Effector memory CD4-positive, alpha-beta T cell (primary cell): ENCODE results near the gene CCL26.
"Not testable (repeated sequence)": the region's sequence is repeated elsewhere in the genome, so short reads cannot be mapped to it uniquely, and the experiment has no call there.

Source experiments
- DNase-seq, 3 donors: peaks; one replicate each; pipeline ENCODE4 v3.0.0-alpha.2; 2020
- H3K27ac ChIP-seq: 2 replicates; pipeline ENCODE4 v1.7.0; 2013; ENCODE audit warnings: mild to moderate bottlenecking, low read length, moderate library complexity; ENCODE audit not compliant: insufficient read depth, poor library complexity, severe bottlenecking
- H3K27me3 ChIP-seq: replicated peaks from 2 replicates; pipeline ENCODE4 v1.7.0; 2013; ENCODE audit warnings: mild to moderate bottlenecking, low read length; ENCODE audit not compliant: insufficient read depth, control insufficient read depth, poor library complexity, severe bottlenecking
- H3K36me3 ChIP-seq: 2 replicates; pipeline ENCODE4 v1.7.0; 2013; ENCODE audit warnings: mild to moderate bottlenecking, low read length, moderate library complexity; ENCODE audit not compliant: control insufficient read depth, insufficient read depth
- H3K4me1 ChIP-seq: 2 replicates; pipeline ENCODE4 v1.7.0; 2013; ENCODE audit warnings: low read length, mild to moderate bottlenecking; ENCODE audit not compliant: control insufficient read depth, insufficient read depth, poor library complexity, severe bottlenecking
- H3K4me3 ChIP-seq: 2 replicates; pipeline ENCODE4 v1.7.0; 2013; ENCODE audit warnings: low read length, low read depth, mild to moderate bottlenecking; ENCODE audit not compliant: insufficient read depth, poor library complexity, severe bottlenecking
- H3K9me3 ChIP-seq: 2 replicates; pipeline ENCODE4 v1.7.0; 2013; ENCODE audit warnings: mild to moderate bottlenecking, low read length, moderate library complexity; ENCODE audit not compliant: control insufficient read depth

CCL26 gene

GRCh38 chr7:75795831-75796285, 23.8 kb upstream of the CCL26 start:
- no peak overlapping the region for H3K4me3 ChIP-seq
- DNase-seq: no peak
- H3K27ac ChIP-seq: no peak overlapping the region
- no peaks in the 10 kb centered on the region for H3K4me1 ChIP-seq
- no peaks in the 10 kb centered on the region for H3K36me3 ChIP-seq
- H3K9me3 ChIP-seq: no peaks in the 10 kb centered on the region
- no peaks in the 10 kb centered on the region for H3K27me3 ChIP-seq

- Histone ChIP-seq H3K9me3 (no peaks in the 10 kb centered on the region), H3K4me3 (no peak overlapping the region), H3K27me3 (no peaks in the 10 kb centered on the region), H3K27ac (no peak overlapping the region), H3K4me1 (no peaks in the 10 kb centered on the region), H3K36me3 (no peaks in the 10 kb centered on the region)
- no peak for DNase-seq
These were observed 21.7 kb upstream of the CCL26 start for GRCh38 chr7:75793676-75794075.

- H3K27ac ChIP-seq, H3K36me3 ChIP-seq, H3K4me3 ChIP-seq, H3K9me3 ChIP-seq, H3K4me1 ChIP-seq, DNase-seq, H3K27me3 ChIP-seq: not testable (repeated sequence)
These were observed 20.6 kb upstream of the CCL26 start for GRCh38 chr7:75792567-75792966.

- Histone ChIP-seq H3K27me3 (no peaks in the 10 kb centered on the region), H3K4me3 (no peak overlapping the region), H3K4me1 (no peaks in the 10 kb centered on the region)
These were observed 17.4 kb upstream of the CCL26 start for GRCh38 chr7:75789361-75789924.

GRCh38 chr7:75788154-75788847, 16.3 kb upstream of the CCL26 start:
- DNase-seq, H3K27me3 ChIP-seq, H3K4me3 ChIP-seq, H3K36me3 ChIP-seq, H3K4me1 ChIP-seq, H3K27ac ChIP-seq, H3K9me3 ChIP-seq: not testable (repeated sequence)

More at GRCh38 chr7:75789361-75789924, 17.4 kb upstream of the CCL26 start:
- H3K36me3 ChIP-seq: no peaks in the 10 kb centered on the region
- DNase-seq: no peak
- no peaks in the 10 kb centered on the region for H3K9me3 ChIP-seq
- no peak overlapping the region for H3K27ac ChIP-seq

- H3K9me3 ChIP-seq, H3K27ac ChIP-seq, H3K4me3 ChIP-seq, H3K27me3 ChIP-seq, DNase-seq, H3K36me3 ChIP-seq, H3K4me1 ChIP-seq: not testable (repeated sequence)
These were observed 11.0 kb upstream of the CCL26 start for GRCh38 chr7:75783058-75783457.

GRCh38 chr7:75780647-75781273, 8.7 kb upstream of the CCL26 start:
- H3K36me3 ChIP-seq, DNase-seq, H3K27ac ChIP-seq, H3K27me3 ChIP-seq, H3K4me3 ChIP-seq, H3K4me1 ChIP-seq, H3K9me3 ChIP-seq: not testable (repeated sequence)

- not testable (repeated sequence) for H3K27ac ChIP-seq, H3K4me3 ChIP-seq, H3K27me3 ChIP-seq, H3K4me1 ChIP-seq, H3K36me3 ChIP-seq, DNase-seq, H3K9me3 ChIP-seq
These were observed 7.5 kb upstream of the CCL26 start for GRCh38 chr7:75779516-75779915.

GRCh38 chr7:75779035-75779434, 7.0 kb upstream of the CCL26 start:
- not testable (repeated sequence) for H3K36me3 ChIP-seq, H3K4me3 ChIP-seq, H3K27me3 ChIP-seq, H3K9me3 ChIP-seq, DNase-seq, H3K4me1 ChIP-seq, H3K27ac ChIP-seq

GRCh38 chr7:75776295-75776971, 4.4 kb upstream of the CCL26 start:
- no peak overlapping the region for H3K4me3 ChIP-seq
- H3K9me3 ChIP-seq: no peaks in the 10 kb centered on the region
- no peak overlapping the region for H3K27ac ChIP-seq
- no peaks in the 10 kb centered on the region for H3K36me3 ChIP-seq
- no peaks in the 10 kb centered on the region for H3K4me1 ChIP-seq
- H3K27me3 ChIP-seq: no peaks in the 10 kb centered on the region
- DNase-seq: peak in 1 of 3 donors; percentile 1
